ENCODE data around the gene NFATC1.

DNA sequence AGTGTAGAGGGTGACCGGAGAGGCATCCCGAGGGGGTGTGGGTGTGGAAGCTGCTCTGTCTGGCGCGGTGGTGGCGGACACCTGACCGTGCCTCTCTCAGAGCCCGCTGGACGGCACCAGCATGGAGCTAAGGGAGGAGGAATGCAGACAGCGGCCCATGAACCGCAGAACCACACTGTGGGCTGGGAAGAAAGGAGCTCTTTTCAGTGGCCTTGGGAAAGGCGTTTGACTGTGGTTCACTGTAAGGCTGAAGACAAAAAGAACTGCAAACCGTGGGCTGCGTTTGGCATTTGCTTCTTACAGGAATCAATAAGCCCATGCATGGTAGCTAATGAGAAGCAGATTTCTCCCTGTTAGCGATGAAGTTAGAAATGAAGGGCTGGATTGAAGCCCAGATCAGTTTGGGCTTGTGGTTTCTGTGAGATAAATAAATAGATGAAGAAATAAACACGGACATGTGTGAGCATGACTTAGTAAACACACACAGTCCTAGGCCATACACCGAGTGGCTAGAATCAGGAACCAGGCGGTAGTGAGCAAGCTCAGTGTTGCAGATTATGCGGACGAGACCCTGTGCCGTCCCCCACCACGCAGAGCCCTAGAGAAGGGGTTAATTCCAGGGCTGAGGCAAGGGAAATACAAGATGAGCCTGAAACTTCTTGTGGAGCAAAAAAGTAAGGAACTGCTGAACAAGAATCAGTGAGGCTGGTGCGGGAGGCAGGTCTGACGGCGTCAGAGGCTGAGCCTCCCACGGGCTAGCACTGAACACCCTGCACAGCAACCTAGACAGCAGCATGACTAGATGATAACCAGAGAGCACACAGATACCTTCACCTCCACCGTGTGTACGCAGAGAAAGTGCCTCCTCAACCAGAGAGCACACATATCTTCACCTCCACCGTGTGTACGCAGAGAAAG is 29.3 kb upstream of the NFATC1 start:
- TF ChIP-seq CTCF (IDR thresholded peaks at IDR 0.05) (no peak), POLR2A (IDR thresholded peaks at IDR 0.05) (no peak)

Measured in thyroid gland (tissue), 4 donors.